DOHH2 (cell line): ENCODE measurements around the gene MTHFD2L.

Experiments
- EZH2phosphoT487 ChIP-seq: fragments of 200-600 bp; sonication (generic); IDR thresholded peaks from 2 replicates; pipeline ENCODE4 v1.6.1; 2017; ENCODE audit warnings: borderline replicate concordance, mild to moderate bottlenecking, antibody characterized with exemption, low read length, moderate library complexity, mixed read lengths
- TF ChIP-seq, protein P1 (sequence below): fragments of 200-600 bp; sonication (generic); IDR thresholded peaks from one replicate; pipeline ENCODE4 v1.5.1; 2014; ENCODE audit warnings: antibody characterized with exemption, mild to moderate bottlenecking, low read depth, low read length; ENCODE audit not compliant: poor library complexity, severe bottlenecking

DNA sequence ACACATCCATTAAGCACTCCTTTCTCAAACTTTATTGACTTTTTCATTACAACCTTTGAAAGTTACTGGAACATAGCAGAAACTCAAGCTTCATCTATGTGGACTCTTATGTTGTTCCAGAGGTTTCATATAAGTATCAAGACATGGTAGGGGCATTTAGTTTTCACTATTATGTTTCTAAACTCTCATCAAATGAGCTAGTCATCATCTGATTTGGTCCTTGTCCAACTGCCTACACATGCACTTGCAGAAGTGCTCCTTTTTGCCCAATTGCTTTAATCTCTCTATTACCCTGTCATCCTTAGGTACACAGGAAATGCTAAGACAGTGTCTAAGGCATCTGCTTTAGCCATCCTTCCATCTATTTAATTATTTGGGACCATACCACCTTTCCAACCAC, 108.2 kb downstream of the MTHFD2L start:
- TF ChIP-seq, protein P1, sequence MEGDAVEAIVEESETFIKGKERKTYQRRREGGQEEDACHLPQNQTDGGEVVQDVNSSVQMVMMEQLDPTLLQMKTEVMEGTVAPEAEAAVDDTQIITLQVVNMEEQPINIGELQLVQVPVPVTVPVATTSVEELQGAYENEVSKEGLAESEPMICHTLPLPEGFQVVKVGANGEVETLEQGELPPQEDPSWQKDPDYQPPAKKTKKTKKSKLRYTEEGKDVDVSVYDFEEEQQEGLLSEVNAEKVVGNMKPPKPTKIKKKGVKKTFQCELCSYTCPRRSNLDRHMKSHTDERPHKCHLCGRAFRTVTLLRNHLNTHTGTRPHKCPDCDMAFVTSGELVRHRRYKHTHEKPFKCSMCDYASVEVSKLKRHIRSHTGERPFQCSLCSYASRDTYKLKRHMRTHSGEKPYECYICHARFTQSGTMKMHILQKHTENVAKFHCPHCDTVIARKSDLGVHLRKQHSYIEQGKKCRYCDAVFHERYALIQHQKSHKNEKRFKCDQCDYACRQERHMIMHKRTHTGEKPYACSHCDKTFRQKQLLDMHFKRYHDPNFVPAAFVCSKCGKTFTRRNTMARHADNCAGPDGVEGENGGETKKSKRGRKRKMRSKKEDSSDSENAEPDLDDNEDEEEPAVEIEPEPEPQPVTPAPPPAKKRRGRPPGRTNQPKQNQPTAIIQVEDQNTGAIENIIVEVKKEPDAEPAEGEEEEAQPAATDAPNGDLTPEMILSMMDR = no peak
- TF ChIP-seq EZH2phosphoT487 = no peak
